ENCODE results near the gene RRP1. TPM values are rescaled to one million over a fixed set of nuclear protein-coding genes. Genes with fewer than 3 reads are reported as not detected.

RRP1 gene
- total and polyA plus RNA-seq, 5 donors = 7.2 to 12.9 (median 10.4) TPM

- ATAC-seq (no peak), DNase-seq (peak in 1 of 3 donors; percentile 47)
- intact Hi-C loops (cut with DNase I) = loop anchor here in 1 of 4 donors (10.0 kb wide), 1 partner anchor 75 kb away; no protein-coding TSS in a partner anchor
- WGBS = 87% methylated on average over 18 of the region's 18 CpGs
- Histone ChIP-seq H3K4me3 (ENCODE audit: low read length) (no peak overlapping the region), H3K9me3 (ENCODE audit: control insufficient read depth, low read length) (no peaks in the 10 kb centered on the region), H3K27me3 (ENCODE audit: control insufficient read depth, insufficient read depth) (no peaks in the 10 kb centered on the region), H3K27ac (ENCODE audit: low read length) (no peak overlapping the region), H3K4me1 (ENCODE audit: control insufficient read depth, insufficient read depth, low read length) (no peaks in the 10 kb centered on the region)
These were observed 39.6 kb upstream of the RRP1 start for GRCh38 chr21:43749651-43750262.

GRCh38 chr21:43750339-43751033 is 38.9 kb upstream of the RRP1 start:
- intact Hi-C loops (cut with DNase I) = no loop called here
- WGBS = 96% methylated on average over 28 of the region's 28 CpGs
- Histone ChIP-seq H3K9me3 (ENCODE audit: control insufficient read depth, low read length) (no peaks in the 10 kb centered on the region), H3K4me3 (ENCODE audit: low read length) (no peak overlapping the region), H3K4me1 (ENCODE audit: control insufficient read depth, insufficient read depth, low read length) (no peaks in the 10 kb centered on the region), H3K27me3 (ENCODE audit: control insufficient read depth, insufficient read depth) (no peaks in the 10 kb centered on the region), H3K27ac (ENCODE audit: low read length) (no peak overlapping the region)
- no peak for DNase-seq
- ATAC-seq = no peak

GRCh38 chr21:43751955-43752591 is 37.3 kb upstream of the RRP1 start:
- Histone ChIP-seq H3K4me3 (ENCODE audit: low read length) (no peak overlapping the region), H3K27me3 (ENCODE audit: control insufficient read depth, insufficient read depth) (no peaks in the 10 kb centered on the region), H3K9me3 (ENCODE audit: control insufficient read depth, low read length) (no peaks in the 10 kb centered on the region), H3K27ac (ENCODE audit: low read length) (no peak overlapping the region), H3K4me1 (ENCODE audit: control insufficient read depth, insufficient read depth, low read length) (no peaks in the 10 kb centered on the region)
- ATAC-seq (no peak), DNase-seq (no peak)
- 93% methylated on average over 31 of the region's 31 CpGs for WGBS
- intact Hi-C loops (cut with DNase I) = no loop called here

DNA sequence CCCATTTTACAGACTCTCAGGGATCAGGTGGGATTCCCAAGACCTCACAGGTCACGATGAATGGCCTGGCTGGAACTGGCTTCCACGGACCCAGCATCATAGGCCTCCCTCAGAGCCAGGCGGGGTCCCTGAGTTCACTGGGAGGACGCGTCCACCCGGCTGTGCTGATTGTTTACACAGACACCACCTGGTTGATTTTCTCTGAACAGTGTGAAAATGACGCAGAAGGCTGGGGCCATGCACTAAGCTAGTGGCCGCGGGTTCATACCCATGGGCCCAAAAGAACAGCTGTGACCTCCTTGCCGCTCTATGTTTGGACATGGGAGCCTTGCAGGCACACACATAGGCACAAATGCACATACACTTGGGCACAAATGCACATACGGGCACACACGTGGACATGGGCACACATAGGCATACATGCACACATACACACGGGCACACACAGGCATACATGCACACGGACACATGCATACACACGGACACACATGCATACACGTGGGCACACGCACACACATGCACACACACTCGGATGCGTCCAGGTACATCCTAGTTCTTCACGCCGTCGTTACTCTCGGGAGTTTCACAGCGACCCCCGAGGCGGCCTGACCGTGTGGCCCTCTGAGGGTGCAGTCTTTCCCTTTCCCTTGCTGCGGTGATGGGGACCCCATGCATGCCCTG is 36.5 kb upstream of the RRP1 start:
- no peaks in the 10 kb centered on the region for H3K4me1 ChIP-seq (ENCODE audit: control insufficient read depth, insufficient read depth, low read length)
- H3K9me3 ChIP-seq (ENCODE audit: control insufficient read depth, low read length) = no peaks in the 10 kb centered on the region
- no peaks in the 10 kb centered on the region for H3K27me3 ChIP-seq (ENCODE audit: control insufficient read depth, insufficient read depth)
- H3K27ac ChIP-seq (ENCODE audit: low read length) = no peak overlapping the region
- intact Hi-C loops (cut with DNase I) = no loop called here
- no peak for DNase-seq
- H3K4me3 ChIP-seq (ENCODE audit: low read length) = no peak overlapping the region
- WGBS = 93% methylated on average over 28 of the region's 28 CpGs
- no peak for ATAC-seq

- intact Hi-C loops (cut with DNase I) = no loop called here
- no peak overlapping the region for H3K4me3 ChIP-seq (ENCODE audit: low read length)
- no peak overlapping the region for H3K27ac ChIP-seq (ENCODE audit: low read length)
- ATAC-seq (no peak), DNase-seq (no peak)
- 95% methylated on average over 16 of the region's 16 CpGs for WGBS
- no peaks in the 10 kb centered on the region for H3K27me3 ChIP-seq (ENCODE audit: control insufficient read depth, insufficient read depth)
- no peaks in the 10 kb centered on the region for H3K4me1 ChIP-seq (ENCODE audit: control insufficient read depth, insufficient read depth, low read length)
- H3K9me3 ChIP-seq (ENCODE audit: control insufficient read depth, low read length) = no peaks in the 10 kb centered on the region
These were observed 36.0 kb upstream of the RRP1 start for GRCh38 chr21:43753439-43753799.

- WGBS = 85% methylated on average over 26 of the region's 26 CpGs
- no peaks in the 10 kb centered on the region for H3K27me3 ChIP-seq (ENCODE audit: control insufficient read depth, insufficient read depth)
- H3K4me3 ChIP-seq (ENCODE audit: low read length) = no peak overlapping the region
- no peak for ATAC-seq
- H3K4me1 ChIP-seq (ENCODE audit: control insufficient read depth, insufficient read depth, low read length) = no peaks in the 10 kb centered on the region
- peak in 2 of 3 donors; percentile 51 to 73 for DNase-seq
- H3K27ac ChIP-seq (ENCODE audit: low read length) = no peak overlapping the region
- no peaks in the 10 kb centered on the region for H3K9me3 ChIP-seq (ENCODE audit: control insufficient read depth, low read length)
- intact Hi-C loops (cut with DNase I) = no loop called here
These were observed 34.2 kb upstream of the RRP1 start for GRCh38 chr21:43754948-43755781.

DNA sequence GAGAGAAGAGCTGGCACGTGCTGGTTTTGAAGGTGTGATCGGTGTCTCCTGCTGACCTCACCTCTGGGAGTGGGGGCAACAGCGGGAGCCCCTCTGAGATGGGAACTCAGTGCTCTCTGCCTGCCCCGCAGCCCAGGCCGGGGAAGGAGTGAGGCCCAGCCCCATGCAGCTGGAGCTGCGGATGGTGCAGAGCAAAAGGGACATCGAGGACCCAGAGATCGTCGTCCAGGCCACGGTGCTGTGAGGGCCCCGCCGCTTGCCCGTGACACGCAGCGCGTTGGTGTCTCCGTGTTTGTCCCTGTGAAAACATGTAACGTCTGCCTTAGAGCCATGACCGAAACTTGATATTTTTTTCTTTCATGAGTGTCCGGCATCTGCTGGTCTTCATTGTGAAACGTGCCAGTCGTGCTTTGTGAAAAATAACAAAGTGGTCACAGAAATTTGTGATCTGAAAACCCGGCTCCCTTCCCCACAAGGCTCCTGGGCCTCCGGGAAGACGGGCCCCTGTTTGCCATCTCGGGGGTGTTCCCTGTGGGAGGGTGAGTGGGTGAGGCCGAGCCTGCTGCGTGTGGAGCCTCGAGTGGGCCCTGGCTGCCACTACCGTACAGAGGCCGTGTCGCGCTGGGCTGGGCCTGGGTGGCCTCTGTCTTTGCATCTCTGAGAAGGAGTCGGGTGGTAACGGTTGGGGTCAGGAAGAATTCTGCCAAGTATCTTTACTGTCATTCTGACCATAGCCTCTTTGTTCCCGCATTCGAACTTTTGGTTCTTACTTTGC is 33.4 kb upstream of the RRP1 start:
- Histone ChIP-seq H3K4me1 (ENCODE audit: control insufficient read depth, insufficient read depth, low read length) (no peaks in the 10 kb centered on the region), H3K27ac (ENCODE audit: low read length) (no peak overlapping the region), H3K27me3 (ENCODE audit: control insufficient read depth, insufficient read depth) (no peaks in the 10 kb centered on the region), H3K9me3 (ENCODE audit: control insufficient read depth, low read length) (no peaks in the 10 kb centered on the region), H3K4me3 (ENCODE audit: low read length) (no peak overlapping the region)
- peak in 2 of 3 donors; percentile 38 to 58 for DNase-seq
- ATAC-seq = no peak
- WGBS = 94% methylated on average over 37 of the region's 37 CpGs
- intact Hi-C loops (cut with DNase I) = no loop called here

DNA sequence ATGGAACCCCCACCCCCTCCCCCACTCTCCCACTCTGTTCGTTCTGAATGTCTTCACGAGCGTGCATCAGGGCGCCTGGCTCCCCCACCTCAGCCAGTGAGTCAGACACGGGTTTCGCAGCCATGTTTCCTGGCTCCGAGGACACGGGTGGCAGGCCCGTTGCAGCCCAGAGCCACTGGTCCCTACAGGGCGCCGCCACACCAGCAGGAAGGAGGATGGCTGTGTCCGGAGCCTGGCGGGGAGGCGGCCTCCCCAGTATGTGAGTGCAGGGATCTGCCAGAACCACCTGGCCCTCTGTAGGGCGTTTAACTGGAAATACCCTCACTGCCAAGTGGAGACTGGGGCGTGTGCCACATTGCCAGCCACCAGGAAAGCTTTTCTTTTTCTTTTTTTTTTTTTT is 31.8 kb upstream of the RRP1 start:
- DNase-seq (peak in 2 of 3 donors; percentile 67 to 69), ATAC-seq (peak in 1 of 2 donors; percentile 36)
- no peaks in the 10 kb centered on the region for H3K27me3 ChIP-seq (ENCODE audit: control insufficient read depth, insufficient read depth)
- 79% methylated on average over 16 of the region's 16 CpGs for whole genome bisulfite sequencing
- intact Hi-C loops (cut with DNase I) = no loop called here
- no peaks in the 10 kb centered on the region for H3K9me3 ChIP-seq (ENCODE audit: control insufficient read depth, low read length)
- no peak overlapping the region for H3K4me3 ChIP-seq (ENCODE audit: low read length)
- no peaks in the 10 kb centered on the region for H3K4me1 ChIP-seq (ENCODE audit: control insufficient read depth, insufficient read depth, low read length)
- no peak overlapping the region for H3K27ac ChIP-seq (ENCODE audit: low read length)

GRCh38 chr21:43758111-43758641 is 31.2 kb upstream of the RRP1 start:
- peak; percentile 70 to 71 for ATAC-seq
- Histone ChIP-seq H3K27me3 (ENCODE audit: control insufficient read depth, insufficient read depth) (no peaks in the 10 kb centered on the region), H3K9me3 (ENCODE audit: control insufficient read depth, low read length) (no peaks in the 10 kb centered on the region), H3K4me1 (ENCODE audit: control insufficient read depth, insufficient read depth, low read length) (no peaks in the 10 kb centered on the region), H3K4me3 (ENCODE audit: low read length) (no peak overlapping the region), H3K27ac (ENCODE audit: low read length) (no peak overlapping the region)
- DNase-seq = peak; percentile 44 to 75 (median 55)
- intact Hi-C loops (cut with DNase I) = no loop called here
- 50% methylated on average over 18 of the region's 18 CpGs for WGBS

- H3K27ac ChIP-seq (ENCODE audit: low read length) = no peak overlapping the region
- no peak for ATAC-seq
- WGBS = 79% methylated on average over 10 of the region's 10 CpGs
- H3K9me3 ChIP-seq (ENCODE audit: control insufficient read depth, low read length) = no peaks in the 10 kb centered on the region
- H3K4me3 ChIP-seq (ENCODE audit: low read length) = no peak overlapping the region
- H3K4me1 ChIP-seq (ENCODE audit: control insufficient read depth, insufficient read depth, low read length) = no peaks in the 10 kb centered on the region
- no peak for DNase-seq
- intact Hi-C loops (cut with DNase I) = no loop called here
- H3K27me3 ChIP-seq (ENCODE audit: control insufficient read depth, insufficient read depth) = no peaks in the 10 kb centered on the region
These were observed 30.6 kb upstream of the RRP1 start for GRCh38 chr21:43758811-43759210.

All from right cardiac atrium (tissue), 5 donors.